IMR-90 (cell line): ENCODE results near the gene B3GNT9. TPM values are rescaled to one million over a fixed set of nuclear protein-coding genes. Genes with fewer than 3 reads are reported as not detected.

Experiments used
- ATAC-seq: fragments of 200-7000 bp; cut with Tn5 transposase; 2 replicates; pipeline ENCODE4 v1.9.1; 2020; ENCODE audit warnings: low read depth, mild to moderate bottlenecking, moderate library complexity
- BruUV-seq: library from RNA; stranded (reverse); fragments of 400-500 nt; replicated peaks from 2 replicates; lab custom pipeline; 2021; lab: Mats Ljungman, UMichigan
- CTCF ChIA-PET: fragments of 300-600 bp; formaldehyde crosslinking; extraction: SDS; loops from one replicate; lab custom pipeline; 2021; ENCODE audit warnings: antibody characterized with exemption; lab: Yijun Ruan, JAX
- POLR2A ChIA-PET: fragments of 300-600 bp; sonication (Branson Sonifier 250); formaldehyde crosslinking; loops from one replicate; lab custom pipeline; 2022; ENCODE audit warnings: antibody characterized with exemption; ENCODE audit not compliant: unreplicated experiment; lab: Charles Lee
- DNase-seq: peaks from one replicate; pipeline ENCODE4 v3.0.0; 2013
- H2AFZ ChIP-seq: replicated peaks from 2 replicates; pipeline ENCODE3; 2013; ENCODE audit warnings: low read length, mild to moderate bottlenecking; ENCODE audit not compliant: poor library complexity
- H2AK5ac ChIP-seq: 2 replicates; pipeline ENCODE4 v1.6.1; 2013; ENCODE audit warnings: low read depth, low read length, inconsistent platforms
- H2AK9ac ChIP-seq: replicated peaks from 2 replicates; pipeline ENCODE3; 2013; ENCODE audit warnings: mild to moderate bottlenecking, low read depth, low read length, moderate library complexity; ENCODE audit not compliant: poor library complexity
- H2BK120ac ChIP-seq: 2 replicates; pipeline ENCODE4 v1.6.1; 2013; ENCODE audit warnings: low read depth, low read length, inconsistent platforms
- H2BK15ac ChIP-seq: 3 replicates; pipeline ENCODE4 v1.6.1; 2013; ENCODE audit warnings: low read depth, low read length, inconsistent platforms
- H2BK20ac ChIP-seq: 2 replicates; pipeline ENCODE4 v1.6.1; 2013; ENCODE audit warnings: low read depth, mild to moderate bottlenecking, inconsistent platforms, low read length, moderate library complexity
- H2BK5ac ChIP-seq: 2 replicates; pipeline ENCODE4 v1.6.1; 2013; ENCODE audit warnings: mild to moderate bottlenecking, low read depth, low read length, inconsistent platforms; ENCODE audit not compliant: poor library complexity, severe bottlenecking
- H3K14ac ChIP-seq: replicated peaks from 2 replicates; pipeline ENCODE4 v1.6.1; 2013; ENCODE audit warnings: low read depth, low read length, inconsistent platforms
- H3K18ac ChIP-seq: 2 replicates; pipeline ENCODE4 v1.6.1; 2013; ENCODE audit warnings: low read depth, low read length, control low read depth
- H3K23ac ChIP-seq: 2 replicates; pipeline ENCODE4 v1.6.1; 2013; ENCODE audit warnings: low read depth, low read length, inconsistent platforms
- H3K27ac ChIP-seq: 2 replicates; pipeline ENCODE4 v1.5.1; 2013; ENCODE audit warnings: mild to moderate bottlenecking, control low read depth, low read length; ENCODE audit not compliant: insufficient read depth
- H3K27me3 ChIP-seq: 2 replicates; pipeline ENCODE4 v1.6.1; 2013; ENCODE audit warnings: low read length; ENCODE audit not compliant: control insufficient read depth, insufficient read depth
- H3K36me3 ChIP-seq: 2 replicates; pipeline ENCODE4 v1.6.1; 2013; ENCODE audit warnings: low read length, mixed read lengths; ENCODE audit not compliant: control insufficient read depth, insufficient read depth
- H3K4ac ChIP-seq: 2 replicates; pipeline ENCODE4 v1.6.1; 2013; ENCODE audit warnings: low read depth, low read length, inconsistent platforms
- H3K4me1 ChIP-seq: 2 replicates; pipeline ENCODE4 v1.6.1; 2013; ENCODE audit warnings: low read length, mixed read lengths; ENCODE audit not compliant: control insufficient read depth, insufficient read depth
- H3K4me2 ChIP-seq: 2 replicates; pipeline ENCODE4 v1.6.1; 2013; ENCODE audit warnings: low read depth, mild to moderate bottlenecking, control low read depth, low read length, moderate library complexity
- H3K4me3 ChIP-seq: 2 replicates; pipeline ENCODE4 v1.5.1; 2013; ENCODE audit warnings: low read depth, mild to moderate bottlenecking, control low read depth, low read length, moderate library complexity; ENCODE audit not compliant: insufficient read depth
- H3K56ac ChIP-seq: 2 replicates; pipeline ENCODE4 v1.6.1; 2013; ENCODE audit warnings: low read length, inconsistent platforms; ENCODE audit not compliant: insufficient read depth; ENCODE audit errors: extremely low read depth
- H3K79me1 ChIP-seq, 2 experiments: 2 replicates each; pipeline ENCODE4 v1.6.1; 2013; ENCODE audit warnings: low read length in 2 of 2, inconsistent platforms in 1 of 2, low read depth in 1 of 2
- H3K9ac ChIP-seq: 2 replicates; pipeline ENCODE4 v1.6.1; 2013; ENCODE audit warnings: low read depth, low read length, control low read depth
- H3K9me1 ChIP-seq: 2 replicates; pipeline ENCODE4 v1.6.1; 2013; ENCODE audit warnings: low read length, inconsistent platforms; ENCODE audit not compliant: insufficient read depth
- H3K9me3 ChIP-seq: 2 replicates; pipeline ENCODE4 v1.6.1; 2013; ENCODE audit warnings: low read length; ENCODE audit not compliant: control insufficient read depth, insufficient read depth
- H4K20me1 ChIP-seq: 2 replicates; pipeline ENCODE4 v1.6.1; 2013; ENCODE audit warnings: low read length, inconsistent platforms; ENCODE audit not compliant: insufficient read depth
- H4K5ac ChIP-seq: 2 replicates; pipeline ENCODE4 v1.6.1; 2013; ENCODE audit warnings: mild to moderate bottlenecking, low read depth, low read length, control low read depth
- H4K8ac ChIP-seq, 2 experiments: 2 replicates each; pipeline ENCODE4 v1.6.1; 2013; ENCODE audit warnings: low read depth in 2 of 2, low read length in 2 of 2, control low read depth in 1 of 2, inconsistent platforms in 1 of 2
- H4K91ac ChIP-seq: 2 replicates; pipeline ENCODE4 v1.6.1; 2013; ENCODE audit warnings: low read depth, low read length, inconsistent platforms; ENCODE audit not compliant: insufficient read depth
- CEBPB ChIP-seq: IDR thresholded peaks from 2 replicates; pipeline ENCODE4 v1.6.1; 2012; ENCODE audit warnings: low read depth, low read length, improper control_type of control experiment
- FOS ChIP-seq: fragments of 150-350 bp; IDR thresholded peaks from 2 replicates; pipeline ENCODE4 v1.6.1; 2016; ENCODE audit warnings: low read depth, low read length
- MAZ ChIP-seq: IDR thresholded peaks from 2 replicates; pipeline ENCODE4 v1.6.1; 2012; ENCODE audit warnings: low read depth, mild to moderate bottlenecking, low read length, improper control_type of control experiment, moderate library complexity, borderline replicate concordance
- NFE2L2 ChIP-seq: fragments of 150-350 bp; IDR thresholded peaks from 2 replicates; pipeline ENCODE4 v1.6.1; 2016; ENCODE audit warnings: low read depth, mild to moderate bottlenecking, low read length
- POLR2A ChIP-seq: IDR thresholded peaks from 2 replicates; pipeline ENCODE4 v1.6.1; 2012; ENCODE audit warnings: mild to moderate bottlenecking, low read depth, low read length
- RAD21 ChIP-seq: IDR thresholded peaks from 2 replicates; pipeline ENCODE4 v1.6.1; 2012; ENCODE audit warnings: low read length, improper control_type of control experiment
- RCOR1 ChIP-seq: IDR thresholded peaks from 2 replicates; pipeline ENCODE4 v1.6.1; 2012; ENCODE audit warnings: mild to moderate bottlenecking, low read length, improper control_type of control experiment; ENCODE audit not compliant: insufficient replicate concordance
- RFX5 ChIP-seq: IDR thresholded peaks from 2 replicates; pipeline ENCODE4 v1.8.0; 2012; ENCODE audit warnings: low read depth, mild to moderate bottlenecking, low read length, moderate library complexity
- SMC3 ChIP-seq: fragments of 150-350 bp; IDR thresholded peaks from 2 replicates; pipeline ENCODE4 v1.6.1; 2016; ENCODE audit warnings: low read depth, mild to moderate bottlenecking, antibody characterized with exemption, low read length, moderate library complexity
- USF2 ChIP-seq: fragments of 150-350 bp; IDR thresholded peaks from 2 replicates; pipeline ENCODE4 v1.6.1; 2017; ENCODE audit warnings: mild to moderate bottlenecking, antibody characterized with exemption, low read length, low read depth
- WGBS, 2 experiments: methylation state at CpG; one replicate each; pipeline versions ENCODE4 v1.1.5 to v1.1.7; 2013; ENCODE audit warnings: missing lambda C conversion rate in 2 of 2; ENCODE audit not compliant: insufficient read length in 1 of 2; ENCODE audit errors: extremely low coverage in 2 of 2; 5-methylcytosine and 5-hydroxymethylcytosine counted together
- dilution Hi-C: fragments of 300-500 bp; cut with HindIII; formaldehyde crosslinking; loops from one replicate; pipeline ENCODE4 v1.14.3; 2018; ENCODE audit warnings: low sequenced_read_pairs; ENCODE audit not compliant: unreplicated experiment
- in situ Hi-C: fragments of 300-500 bp; cut with MboI; formaldehyde crosslinking; loops from 3 replicates; pipeline ENCODE4 v1.14.3; 2019; ENCODE audit warnings: low sequenced_read_pairs, inconsistent platforms, mixed read lengths
- intact Hi-C: fragments of 100-400 bp; cut with micrococcal nuclease; formaldehyde crosslinking; loops from 2 replicates; pipeline ENCODE4 v1.10.0; 2022
- polyA plus RNA-seq, 3 experiments: library from polyadenylated mRNA; depleted of rRNA; stranded (reverse); fragments of >200 nt; gene quantifications; 2 replicates each; pipeline ENCODE4 v1.2.3, GENCODE V29; 2012; ENCODE audit warnings: low replicate concordance in 1 of 3
- total RNA-seq: library from RNA; depleted of rRNA; stranded (reverse); fragments of >200 nt; gene quantifications from 2 replicates; pipeline ENCODE4 v1.2.3, GENCODE V29; 2012

The B3GNT9 gene
- total and polyA plus RNA-seq, 2 of the 4 experiments (the other 2 are of a cell fraction), result 5.0 to 12.0 TPM

GRCh38 chr16:67116388-67117311, 34.1 kb downstream of the B3GNT9 start:
- H2BK20ac ChIP-seq, result no peak overlapping the region
- ATAC-seq (no peak), DNase-seq (no peak)
- H4K8ac ChIP-seq, result no peak overlapping the region
- H4K20me1 ChIP-seq, result peaks cover 60% of the 10 kb centered on the region
- H3K14ac ChIP-seq, result no peak overlapping the region
- no peak overlapping the region for H2AK5ac ChIP-seq
- peaks cover 19% of the 10 kb centered on the region for H3K9me1 ChIP-seq
- no peak overlapping the region for H3K18ac ChIP-seq
- peaks cover 5% of the 10 kb centered on the region for H3K36me3 ChIP-seq
- no peak overlapping the region for H3K27ac ChIP-seq
- no peak overlapping the region for H2AK9ac ChIP-seq
- H3K4me3 ChIP-seq, result no peak overlapping the region
- in situ Hi-C loops (no loop called here), intact Hi-C loops (no loop called here), dilution Hi-C loops (no loop called here)
- H3K4ac ChIP-seq, result no peak overlapping the region
- no peak overlapping the region for H2BK5ac ChIP-seq
- POLR2A ChIA-PET, result interaction anchor here (0.6 kb wide), 1 partner anchor 84 kb away, joined by 7 read pairs; no protein-coding TSS in a partner anchor
- no peak overlapping the region for H3K56ac ChIP-seq
- peak overlapping the region; percentile 36; the same call in 1 of the 2 replicates for H3K23ac ChIP-seq
- H3K9me3 ChIP-seq, result no peaks in the 10 kb centered on the region
- no peaks in the 10 kb centered on the region for H3K27me3 ChIP-seq
- no peak for TF ChIP-seq SMC3
- no peak for TF ChIP-seq POLR2A
- no peak for TF ChIP-seq RAD21
- no peak for TF ChIP-seq NFE2L2
- TF ChIP-seq CEBPB, result no peak
- no peak for TF ChIP-seq RFX5
- no peak for TF ChIP-seq FOS
- TF ChIP-seq USF2, result no peak
- no peak for TF ChIP-seq MAZ
- TF ChIP-seq RCOR1, result no peak
- no peak overlapping the region for H4K5ac ChIP-seq
- H3K4me2 ChIP-seq, result no peak overlapping the region
- no peak overlapping the region for H2BK15ac ChIP-seq
- CTCF ChIA-PET, result interaction anchor here (0.6 to 1.4 kb wide), 2 partner anchors 16 to 167 kb away, joined by 3 to 7 read pairs; no protein-coding TSS in a partner anchor
- no peak overlapping the region for H3K9ac ChIP-seq
- peaks cover 42 to 87% of the 10 kb centered on the region in 2 experiments for H3K79me1 ChIP-seq
- no peak overlapping the region for H2BK120ac ChIP-seq
- BruUV-seq, result no TSS peak
- H4K91ac ChIP-seq, result no peak overlapping the region
- no peak overlapping the region for H2AFZ ChIP-seq
- peaks cover 10% of the 10 kb centered on the region for H3K4me1 ChIP-seq
- 96% methylated on average over 5 of the region's 13 CpGs; no CpG with 5 or more reads in 1 of the 2 experiments for WGBS, 2 experiments
